ENCODE measurements around the gene EFNA5.

The EFNA5 gene

GRCh38 chr5:107387526-107388140 is 283.1 kb downstream of the EFNA5 start:
- ChIA-PET POLR2A (no interaction called here), CTCF (interaction anchor here (1.4 kb wide), 1 partner anchor 185 kb away, joined by 3 read pairs; no protein-coding TSS in a partner anchor)
- no peak overlapping the region for H3K4me3 ChIP-seq (ENCODE audit: low read depth, low read length)
- H3K36me3 ChIP-seq (ENCODE audit: control insufficient read depth in 2 of 2, insufficient read depth in 1 of 2, low read length in 2 of 2), result peaks cover 0 to 10% of the 10 kb centered on the region in 2 experiments; a peak in 1 of 3 replicates
- no peaks in the 10 kb centered on the region for H3K9me3 ChIP-seq (ENCODE audit: control insufficient read depth, insufficient read depth, low read depth, low read length)
- peaks cover 21% of the 10 kb centered on the region for H3K4me1 ChIP-seq (ENCODE audit: control insufficient read depth, insufficient read depth, low read length)
- TF ChIP-seq PRDM1 (tag by site-specific recombination; IDR thresholded peaks at IDR 0.05) (0 out of 2 replicates have a peak, but pooled peaks have one; percentile 48), SETDB1 (IDR thresholded peaks at IDR 0.05; ENCODE audit: insufficient read length, low read length) (no peak)
- H3K27ac ChIP-seq (ENCODE audit: extremely low read depth, low read depth, low read length), result no peak overlapping the region

GRCh38 chr5:107385708-107386107 is 285.0 kb downstream of the EFNA5 start:
- H3K4me3 ChIP-seq (ENCODE audit: low read depth, low read length), result no peak overlapping the region
- ChIA-PET POLR2A (no interaction called here), CTCF (interaction anchor here (0.7 kb wide), 1 partner anchor 8 kb away, joined by 4 read pairs; no protein-coding TSS in a partner anchor)
- H3K9me3 ChIP-seq (ENCODE audit: control insufficient read depth, insufficient read depth, low read depth, low read length), result no peaks in the 10 kb centered on the region
- TF ChIP-seq ZNF580 (tag by site-specific recombination; IDR thresholded peaks at IDR 0.05) (no peak), ZNF610 (tag by site-specific recombination; IDR thresholded peaks at IDR 0.05; ENCODE audit: borderline replicate concordance) (no peak), ZSCAN23 (tag by site-specific recombination; IDR thresholded peaks at IDR 0.05) (no peak), ZNF391 (tag by site-specific recombination; IDR thresholded peaks at IDR 0.05; ENCODE audit: borderline replicate concordance, low read depth) (no peak), ZNF211 (tag by site-specific recombination; IDR thresholded peaks at IDR 0.05; ENCODE audit: low read depth) (no peak), ZNF558 (tag by site-specific recombination; IDR thresholded peaks at IDR 0.05) (no peak), ZFP69B (tag by site-specific recombination; IDR thresholded peaks at IDR 0.05) (no peak), ZNF747 (tag by site-specific recombination; IDR thresholded peaks at IDR 0.05) (no peak), ZBTB44 (tag by site-specific recombination; IDR thresholded peaks at IDR 0.05) (no peak), WT1 (tag by site-specific recombination; IDR thresholded peaks at IDR 0.05) (no peak)
- no peak overlapping the region for H3K27ac ChIP-seq (ENCODE audit: extremely low read depth, low read depth, low read length)
- peaks cover 0 to 16% of the 10 kb centered on the region in 2 experiments; a peak in 1 of 3 replicates for H3K36me3 ChIP-seq (ENCODE audit: control insufficient read depth in 2 of 2, insufficient read depth in 1 of 2, low read length in 2 of 2)
- H3K4me1 ChIP-seq (ENCODE audit: control insufficient read depth, insufficient read depth, low read length), result peaks cover 21% of the 10 kb centered on the region

GRCh38 chr5:107384256-107384655 is 286.5 kb downstream of the EFNA5 start:
- ChIA-PET CTCF (no interaction called here), POLR2A (interaction anchor here (0.6 kb wide), 1 partner anchor 150 kb away, joined by 5 read pairs; no protein-coding TSS in a partner anchor)
- Histone ChIP-seq H3K4me1 (ENCODE audit: control insufficient read depth, insufficient read depth, low read length) (peaks cover 14% of the 10 kb centered on the region), H3K4me3 (ENCODE audit: low read depth, low read length) (no peak overlapping the region), H3K9me3 (ENCODE audit: control insufficient read depth, insufficient read depth, low read depth, low read length) (no peaks in the 10 kb centered on the region), H3K36me3 (ENCODE audit: control insufficient read depth in 2 of 2, insufficient read depth in 1 of 2, low read length in 2 of 2) (peaks cover 0 to 18% of the 10 kb centered on the region in 2 experiments; a peak in 1 of 3 replicates), H3K27ac (ENCODE audit: extremely low read depth, low read depth, low read length) (no peak overlapping the region)
- TF ChIP-seq ZBTB6 (tag by site-specific recombination; IDR thresholded peaks at IDR 0.05) (no peak), ZNF24 (tag by site-specific recombination; IDR thresholded peaks at IDR 0.05) (no peak), ZNF211 (tag by site-specific recombination; IDR thresholded peaks at IDR 0.05; ENCODE audit: low read depth) (no peak), ZNF292 (tag by site-specific recombination; IDR thresholded peaks at IDR 0.05; ENCODE audit: borderline replicate concordance, low read depth) (no peak), ZNF791 (tag by site-specific recombination; IDR thresholded peaks at IDR 0.05) (no peak), ZNF391 (tag by site-specific recombination; IDR thresholded peaks at IDR 0.05; ENCODE audit: borderline replicate concordance, low read depth) (no peak), ZSCAN5A (tag by site-specific recombination; IDR thresholded peaks at IDR 0.05) (no peak), ZNF184 (tag by site-specific recombination; IDR thresholded peaks at IDR 0.05) (no peak), ZBTB26 (tag by site-specific recombination; optimal IDR thresholded peaks at IDR 0.05) (no peak), SALL2 (tag by site-specific recombination; IDR thresholded peaks at IDR 0.05; ENCODE audit: borderline replicate concordance) (no peak)

All from HEK293 (cell line).